IMR-90 (cell line): Measurements from ENCODE around the gene PGLYRP2. TPM values are rescaled to one million over a fixed set of nuclear protein-coding genes. Genes with fewer than 3 reads are reported as not detected.

Source experiments
- ATAC-seq: fragments of 200-7000 bp; cut with Tn5 transposase; 2 replicates; pipeline ENCODE4 v1.9.1; 2020; ENCODE audit warnings: low read depth, mild to moderate bottlenecking, moderate library complexity
- BruUV-seq: library from RNA; stranded (reverse); fragments of 400-500 nt; replicated peaks from 2 replicates; lab custom pipeline; 2021; lab: Mats Ljungman, UMichigan
- CTCF ChIA-PET: fragments of 300-600 bp; formaldehyde crosslinking; extraction: SDS; loops from one replicate; lab custom pipeline; 2021; ENCODE audit warnings: antibody characterized with exemption; lab: Yijun Ruan, JAX
- POLR2A ChIA-PET: fragments of 300-600 bp; sonication (Branson Sonifier 250); formaldehyde crosslinking; loops from one replicate; lab custom pipeline; 2022; ENCODE audit warnings: antibody characterized with exemption; ENCODE audit not compliant: unreplicated experiment; lab: Charles Lee
- DNase-seq: peaks from one replicate; pipeline ENCODE4 v3.0.0; 2013
- H2AFZ ChIP-seq: replicated peaks from 2 replicates; pipeline ENCODE3; 2013; ENCODE audit warnings: low read length, mild to moderate bottlenecking; ENCODE audit not compliant: poor library complexity
- H2AK5ac ChIP-seq: 2 replicates; pipeline ENCODE4 v1.6.1; 2013; ENCODE audit warnings: low read depth, low read length, inconsistent platforms
- H2AK9ac ChIP-seq: replicated peaks from 2 replicates; pipeline ENCODE3; 2013; ENCODE audit warnings: mild to moderate bottlenecking, low read depth, low read length, moderate library complexity; ENCODE audit not compliant: poor library complexity
- H2BK120ac ChIP-seq: 2 replicates; pipeline ENCODE4 v1.6.1; 2013; ENCODE audit warnings: low read depth, low read length, inconsistent platforms
- H2BK15ac ChIP-seq: 3 replicates; pipeline ENCODE4 v1.6.1; 2013; ENCODE audit warnings: low read depth, low read length, inconsistent platforms
- H2BK20ac ChIP-seq: 2 replicates; pipeline ENCODE4 v1.6.1; 2013; ENCODE audit warnings: low read depth, mild to moderate bottlenecking, inconsistent platforms, low read length, moderate library complexity
- H2BK5ac ChIP-seq: 2 replicates; pipeline ENCODE4 v1.6.1; 2013; ENCODE audit warnings: mild to moderate bottlenecking, low read depth, low read length, inconsistent platforms; ENCODE audit not compliant: poor library complexity, severe bottlenecking
- H3K14ac ChIP-seq: replicated peaks from 2 replicates; pipeline ENCODE4 v1.6.1; 2013; ENCODE audit warnings: low read depth, low read length, inconsistent platforms
- H3K18ac ChIP-seq: 2 replicates; pipeline ENCODE4 v1.6.1; 2013; ENCODE audit warnings: low read depth, low read length, control low read depth
- H3K23ac ChIP-seq: 2 replicates; pipeline ENCODE4 v1.6.1; 2013; ENCODE audit warnings: low read depth, low read length, inconsistent platforms
- H3K27ac ChIP-seq: 2 replicates; pipeline ENCODE4 v1.5.1; 2013; ENCODE audit warnings: mild to moderate bottlenecking, control low read depth, low read length; ENCODE audit not compliant: insufficient read depth
- H3K27me3 ChIP-seq: 2 replicates; pipeline ENCODE4 v1.6.1; 2013; ENCODE audit warnings: low read length; ENCODE audit not compliant: control insufficient read depth, insufficient read depth
- H3K36me3 ChIP-seq: 2 replicates; pipeline ENCODE4 v1.6.1; 2013; ENCODE audit warnings: low read length, mixed read lengths; ENCODE audit not compliant: control insufficient read depth, insufficient read depth
- H3K4ac ChIP-seq: 2 replicates; pipeline ENCODE4 v1.6.1; 2013; ENCODE audit warnings: low read depth, low read length, inconsistent platforms
- H3K4me1 ChIP-seq: 2 replicates; pipeline ENCODE4 v1.6.1; 2013; ENCODE audit warnings: low read length, mixed read lengths; ENCODE audit not compliant: control insufficient read depth, insufficient read depth
- H3K4me2 ChIP-seq: 2 replicates; pipeline ENCODE4 v1.6.1; 2013; ENCODE audit warnings: low read depth, mild to moderate bottlenecking, control low read depth, low read length, moderate library complexity
- H3K4me3 ChIP-seq: 2 replicates; pipeline ENCODE4 v1.5.1; 2013; ENCODE audit warnings: low read depth, mild to moderate bottlenecking, control low read depth, low read length, moderate library complexity; ENCODE audit not compliant: insufficient read depth
- H3K56ac ChIP-seq: 2 replicates; pipeline ENCODE4 v1.6.1; 2013; ENCODE audit warnings: low read length, inconsistent platforms; ENCODE audit not compliant: insufficient read depth; ENCODE audit errors: extremely low read depth
- H3K79me1 ChIP-seq, 2 experiments: 2 replicates each; pipeline ENCODE4 v1.6.1; 2013; ENCODE audit warnings: low read length in 2 of 2, inconsistent platforms in 1 of 2, low read depth in 1 of 2
- H3K9ac ChIP-seq: 2 replicates; pipeline ENCODE4 v1.6.1; 2013; ENCODE audit warnings: low read depth, low read length, control low read depth
- H3K9me1 ChIP-seq: 2 replicates; pipeline ENCODE4 v1.6.1; 2013; ENCODE audit warnings: low read length, inconsistent platforms; ENCODE audit not compliant: insufficient read depth
- H3K9me3 ChIP-seq: 2 replicates; pipeline ENCODE4 v1.6.1; 2013; ENCODE audit warnings: low read length; ENCODE audit not compliant: control insufficient read depth, insufficient read depth
- H4K20me1 ChIP-seq: 2 replicates; pipeline ENCODE4 v1.6.1; 2013; ENCODE audit warnings: low read length, inconsistent platforms; ENCODE audit not compliant: insufficient read depth
- H4K5ac ChIP-seq: 2 replicates; pipeline ENCODE4 v1.6.1; 2013; ENCODE audit warnings: mild to moderate bottlenecking, low read depth, low read length, control low read depth
- H4K8ac ChIP-seq, 2 experiments: 2 replicates each; pipeline ENCODE4 v1.6.1; 2013; ENCODE audit warnings: low read depth in 2 of 2, low read length in 2 of 2, control low read depth in 1 of 2, inconsistent platforms in 1 of 2
- H4K91ac ChIP-seq: 2 replicates; pipeline ENCODE4 v1.6.1; 2013; ENCODE audit warnings: low read depth, low read length, inconsistent platforms; ENCODE audit not compliant: insufficient read depth
- BHLHE40 ChIP-seq: fragments of 150-350 bp; IDR thresholded peaks from 2 replicates; pipeline ENCODE4 v1.6.1; 2016; ENCODE audit warnings: mild to moderate bottlenecking, low read depth, low read length
- CHD1 ChIP-seq: IDR thresholded peaks from 2 replicates; pipeline ENCODE4 v1.6.1; 2012; ENCODE audit warnings: low read depth, low read length, improper control_type of control experiment
- ELK1 ChIP-seq: fragments of 150-350 bp; IDR thresholded peaks from 2 replicates; pipeline ENCODE4 v1.6.1; 2016; ENCODE audit warnings: low read depth, mild to moderate bottlenecking, low read length, moderate library complexity, borderline replicate concordance
- FOS ChIP-seq: fragments of 150-350 bp; IDR thresholded peaks from 2 replicates; pipeline ENCODE4 v1.6.1; 2016; ENCODE audit warnings: low read depth, low read length
- MAZ ChIP-seq: IDR thresholded peaks from 2 replicates; pipeline ENCODE4 v1.6.1; 2012; ENCODE audit warnings: low read depth, mild to moderate bottlenecking, low read length, improper control_type of control experiment, moderate library complexity, borderline replicate concordance
- MXI1 ChIP-seq: IDR thresholded peaks from 2 replicates; pipeline ENCODE4 v1.6.1; 2012; ENCODE audit warnings: low read depth, mild to moderate bottlenecking, low read length, moderate library complexity, borderline replicate concordance
- RAD21 ChIP-seq: IDR thresholded peaks from 2 replicates; pipeline ENCODE4 v1.6.1; 2012; ENCODE audit warnings: low read length, improper control_type of control experiment
- RCOR1 ChIP-seq: IDR thresholded peaks from 2 replicates; pipeline ENCODE4 v1.6.1; 2012; ENCODE audit warnings: mild to moderate bottlenecking, low read length, improper control_type of control experiment; ENCODE audit not compliant: insufficient replicate concordance
- RFX5 ChIP-seq: IDR thresholded peaks from 2 replicates; pipeline ENCODE4 v1.8.0; 2012; ENCODE audit warnings: low read depth, mild to moderate bottlenecking, low read length, moderate library complexity
- SMC3 ChIP-seq: fragments of 150-350 bp; IDR thresholded peaks from 2 replicates; pipeline ENCODE4 v1.6.1; 2016; ENCODE audit warnings: low read depth, mild to moderate bottlenecking, antibody characterized with exemption, low read length, moderate library complexity
- WGBS, 2 experiments: methylation state at CpG; one replicate each; pipeline versions ENCODE4 v1.1.5 to v1.1.7; 2013; ENCODE audit warnings: missing lambda C conversion rate in 2 of 2; ENCODE audit not compliant: insufficient read length in 1 of 2; ENCODE audit errors: extremely low coverage in 2 of 2; 5-methylcytosine and 5-hydroxymethylcytosine counted together
- dilution Hi-C: fragments of 300-500 bp; cut with HindIII; formaldehyde crosslinking; loops from one replicate; pipeline ENCODE4 v1.14.3; 2018; ENCODE audit warnings: low sequenced_read_pairs; ENCODE audit not compliant: unreplicated experiment
- in situ Hi-C: fragments of 300-500 bp; cut with MboI; formaldehyde crosslinking; loops from 3 replicates; pipeline ENCODE4 v1.14.3; 2019; ENCODE audit warnings: low sequenced_read_pairs, inconsistent platforms, mixed read lengths
- intact Hi-C: fragments of 100-400 bp; cut with micrococcal nuclease; formaldehyde crosslinking; loops from 2 replicates; pipeline ENCODE4 v1.10.0; 2022
- polyA plus RNA-seq, 3 experiments: library from polyadenylated mRNA; depleted of rRNA; stranded (reverse); fragments of >200 nt; gene quantifications; 2 replicates each; pipeline ENCODE4 v1.2.3, GENCODE V29; 2012; ENCODE audit warnings: low replicate concordance in 1 of 3
- total RNA-seq: library from RNA; depleted of rRNA; stranded (reverse); fragments of >200 nt; gene quantifications from 2 replicates; pipeline ENCODE4 v1.2.3, GENCODE V29; 2012
- TF ChIP-seq, protein P1 (sequence below): fragments of 150-350 bp; IDR thresholded peaks from 2 replicates; pipeline ENCODE4 v1.6.1; 2017; ENCODE audit warnings: mild to moderate bottlenecking, antibody characterized with exemption, low read length, low read depth

The PGLYRP2 gene
- total and polyA plus RNA-seq, 2 of the 4 experiments (the other 2 are of a cell fraction): not detected

- TF ChIP-seq BHLHE40: no peak
Observed at GRCh38 chr19:15422296-15423075, 56.8 kb downstream of the PGLYRP2 start (continued).

- Histone ChIP-seq H4K8ac (no peak overlapping the region), H3K9me1 (peaks cover 8% of the 10 kb centered on the region; the same call in 1 of the 2 replicates), H2BK5ac (no peak overlapping the region), H4K20me1 (peaks cover 44% of the 10 kb centered on the region), H2AK9ac (peak overlapping the region; percentile 34), H2BK15ac (no peak overlapping the region), H3K9me3 (peaks cover 5% of the 10 kb centered on the region; the same call in 1 of the 2 replicates), H3K4ac (no peak overlapping the region), H3K79me1 (peaks cover 5 to 32% of the 10 kb centered on the region in 2 experiments; a peak in 2 of 4 replicates), H2AK5ac (no peak overlapping the region), H3K9ac (no peak overlapping the region), H3K56ac (no peak overlapping the region), H3K23ac (no peak overlapping the region), H3K14ac (no peak overlapping the region), H3K4me2 (no peak overlapping the region), H4K91ac (no peak overlapping the region), H3K27me3 (no peaks in the 10 kb centered on the region), H3K4me1 (peaks cover 12% of the 10 kb centered on the region), H3K36me3 (peaks cover 44% of the 10 kb centered on the region), H3K4me3 (no peak overlapping the region), H3K18ac (no peak overlapping the region), H4K5ac (no peak overlapping the region), H2BK120ac (no peak overlapping the region), H2BK20ac (no peak overlapping the region), H3K27ac (peak overlapping the region; percentile 29; the same call in 1 of the 2 replicates), H2AFZ (no peak overlapping the region)
- ChIA-PET CTCF (interaction anchor here (0.5 kb wide), 1 partner anchor 9 kb away, joined by 3 read pairs; no protein-coding TSS in a partner anchor), POLR2A (interaction anchor here (0.6 kb wide), 1 partner anchor 314 kb away, joined by 3 read pairs; no protein-coding TSS in a partner anchor)
- DNase-seq (no peak), ATAC-seq (no peak)
- dilution Hi-C loops: no loop called here
- in situ Hi-C loops: loop anchor here (25.0 kb wide), 1 partner anchor 766 kb away; the partner anchor contains the start of genes AP1M1 and FAM32A
- 0% methylated on average over 2 of the region's 15 CpGs; no CpG with 5 or more reads in 1 of the 2 experiments for WGBS, 2 experiments
- intact Hi-C loops: no loop called here
- no TSS peak for BruUV-seq
- TF ChIP-seq ELK1 (no peak), SMC3 (no peak), CHD1 (no peak), RFX5 (no peak), RAD21 (no peak), MXI1 (no peak), RCOR1 (no peak), MAZ (no peak), BHLHE40 (no peak), FOS (no peak)
- TF ChIP-seq, protein P1, sequence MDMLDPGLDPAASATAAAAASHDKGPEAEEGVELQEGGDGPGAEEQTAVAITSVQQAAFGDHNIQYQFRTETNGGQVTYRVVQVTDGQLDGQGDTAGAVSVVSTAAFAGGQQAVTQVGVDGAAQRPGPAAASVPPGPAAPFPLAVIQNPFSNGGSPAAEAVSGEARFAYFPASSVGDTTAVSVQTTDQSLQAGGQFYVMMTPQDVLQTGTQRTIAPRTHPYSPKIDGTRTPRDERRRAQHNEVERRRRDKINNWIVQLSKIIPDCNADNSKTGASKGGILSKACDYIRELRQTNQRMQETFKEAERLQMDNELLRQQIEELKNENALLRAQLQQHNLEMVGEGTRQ: no peak
Observed at GRCh38 chr19:15421721-15422260, 57.5 kb downstream of the PGLYRP2 start.
